Activated naive CD4-positive, alpha-beta T cell treated with anti-CD3 and anti-CD28 coated beads, Interleukin-2, amount 50 U/mL, for 72 hours (primary cell): ENCODE data around the gene CTSH. TPM values are rescaled to one million over a fixed set of nuclear protein-coding genes. Genes with fewer than 3 reads are reported as not detected.

ENCODE experiments used
- total RNA-seq, 2 donors: library from RNA; stranded (reverse); gene quantifications; one replicate each; pipeline ENCODE4 v1.2.3, GENCODE V29; 2022

CTSH gene
- total RNA-seq, 2 donors from 2014 or later: 8.4 to 11.1 TPM

Other genes starting within 250 kb of the CTSH start
- gene ADAMTS7, start 133.6 kb downstream of the CTSH start, total RNA-seq: 1 to 10 TPM; 1.4 to 4.3 TPM
- 100 to 1,000 TPM; 239 to 287 TPM for gene MORF4L1, start 72.2 kb downstream of the CTSH start, total RNA-seq
- not detected for gene RASGRF1, start 145.7 kb upstream of the CTSH start, total RNA-seq